ENCODE measurements around the gene HPSE2.

HPSE2 gene

GRCh38 chr10:98411166-98411565 lies 824.5 kb downstream of the HPSE2 start:
- no peak for TF ChIP-seq REST (IDR thresholded peaks at IDR 0.05; ENCODE audit: low read depth)
- TF ChIP-seq USF1 (IDR thresholded peaks at IDR 0.05) = no peak
- no peak for TF ChIP-seq TAF1 (IDR thresholded peaks at IDR 0.05; ENCODE audit: low read depth)
- TF ChIP-seq CEBPB (IDR thresholded peaks at IDR 0.05) = no peak
- TF ChIP-seq ZBTB7A (IDR thresholded peaks at IDR 0.05; ENCODE audit: low read depth) = no peak

- no peak for TF ChIP-seq FOXM1 (IDR thresholded peaks at IDR 0.05; ENCODE audit: borderline replicate concordance, low read depth)
- no peak for TF ChIP-seq CREB1 (IDR thresholded peaks at IDR 0.05; ENCODE audit: low read depth)
- no peak for TF ChIP-seq MAX (IDR thresholded peaks at IDR 0.05)
- TF ChIP-seq EGR1 (IDR thresholded peaks at IDR 0.05) = no peak
- TF ChIP-seq TCF12 (IDR thresholded peaks at IDR 0.05; ENCODE audit: low read depth) = no peak
- no peak for TF ChIP-seq REST (IDR thresholded peaks at IDR 0.05; ENCODE audit: low read depth)
- TF ChIP-seq CEBPB (IDR thresholded peaks at IDR 0.05) = no peak
- no peak for TF ChIP-seq NFIC (IDR thresholded peaks at IDR 0.05)
- TF ChIP-seq TEAD4 (IDR thresholded peaks at IDR 0.05) = no peak
- TF ChIP-seq TAF1 (IDR thresholded peaks at IDR 0.05; ENCODE audit: low read depth) = no peak
- no peak for TF ChIP-seq ZBTB7A (IDR thresholded peaks at IDR 0.05; ENCODE audit: low read depth)
- TF ChIP-seq USF1 (IDR thresholded peaks at IDR 0.05) = no peak
- TF ChIP-seq EP300 (IDR thresholded peaks at IDR 0.05; ENCODE audit: borderline replicate concordance) = no peak
Observed at GRCh38 chr10:98410759-98411158, 824.9 kb downstream of the HPSE2 start.

- TF ChIP-seq YY1 (IDR thresholded peaks at IDR 0.05; ENCODE audit: low read depth) (no peak), TAF1 (IDR thresholded peaks at IDR 0.05; ENCODE audit: low read depth) (no peak), MAX (IDR thresholded peaks at IDR 0.05) (no peak)
Observed at GRCh38 chr10:98410135-98410743, 825.4 kb downstream of the HPSE2 start.

- TF ChIP-seq EP300 (IDR thresholded peaks at IDR 0.05; ENCODE audit: borderline replicate concordance) (no peak), CEBPB (IDR thresholded peaks at IDR 0.05) (no peak), USF1 (IDR thresholded peaks at IDR 0.05) (no peak), ZBTB7A (IDR thresholded peaks at IDR 0.05; ENCODE audit: low read depth) (no peak), RAD21 (IDR thresholded peaks at IDR 0.05; ENCODE audit: low read depth) (no peak), TAF1 (IDR thresholded peaks at IDR 0.05; ENCODE audit: low read depth) (no peak), REST (IDR thresholded peaks at IDR 0.05; ENCODE audit: low read depth) (no peak), NFIC (IDR thresholded peaks at IDR 0.05) (no peak), YY1 (IDR thresholded peaks at IDR 0.05; ENCODE audit: low read depth) (no peak), CREB1 (IDR thresholded peaks at IDR 0.05; ENCODE audit: low read depth) (no peak), FOXM1 (IDR thresholded peaks at IDR 0.05; ENCODE audit: borderline replicate concordance, low read depth) (no peak)
Observed at GRCh38 chr10:98408799-98409198, 826.9 kb downstream of the HPSE2 start.
